HG03354 (cell line): ENCODE data around the gene CTIF.
"Not testable (repeated sequence)": the region's sequence is repeated elsewhere in the genome, so short reads cannot be mapped to it uniquely, and the experiment has no call there.

ENCODE experiments used
- ATAC-seq: cut with Tn5 transposase; IDR thresholded peaks from one replicate; pipeline ENCODE4 v1.9.1; 2021; ENCODE audit warnings: mild to moderate bottlenecking; ENCODE audit not compliant: unreplicated experiment, poor library complexity, severe bottlenecking

Gene CTIF

DNA sequence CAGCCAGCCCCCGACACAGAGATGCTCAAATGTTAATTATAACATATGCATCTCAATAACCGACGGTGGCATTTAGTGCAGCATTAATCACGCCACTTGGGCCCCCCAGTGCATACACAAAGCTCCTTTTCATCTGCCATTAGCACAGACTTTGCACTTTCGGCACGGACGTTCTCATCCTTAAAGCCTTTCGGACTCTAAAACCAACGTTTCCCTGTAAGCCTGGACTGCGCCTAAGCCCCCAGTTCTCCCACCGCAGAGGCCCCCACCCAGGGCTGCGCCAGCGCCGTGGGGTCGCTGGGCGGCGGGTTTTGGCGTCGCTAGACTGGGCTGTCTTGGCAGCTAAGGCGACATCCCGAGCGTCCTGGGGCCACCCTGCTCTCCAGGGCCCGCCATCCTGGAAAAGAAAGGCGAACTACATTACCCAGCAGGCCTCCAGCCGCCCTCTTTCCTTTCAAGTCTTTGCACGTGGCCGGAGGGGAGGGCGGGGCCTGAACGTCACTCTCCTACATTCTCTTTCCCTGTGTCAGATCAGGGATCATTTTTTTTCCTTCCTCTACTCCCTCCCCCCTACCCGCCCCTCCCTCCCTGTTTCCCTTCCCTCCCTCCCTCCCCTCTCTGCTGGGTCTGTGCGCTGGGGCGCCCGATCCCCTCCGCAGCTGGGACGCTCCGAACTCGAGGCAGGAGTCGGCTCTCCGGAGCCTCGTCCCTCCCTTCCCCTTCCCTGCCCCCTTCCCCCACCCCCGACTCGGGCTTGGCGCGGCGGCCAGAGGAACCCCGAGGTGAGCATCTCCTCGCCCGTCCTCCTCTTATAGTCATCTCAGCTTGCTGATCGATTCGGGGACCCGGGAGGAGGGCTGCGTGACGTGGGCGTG lies at the start of gene CTIF:
CTIF (plus strand) TSS at position 501 of the 875 bp plus-strand sequence. CDS start 80,535 bp downstream, outside the sequence.
- peak; percentile 77 for ATAC-seq

DNA sequence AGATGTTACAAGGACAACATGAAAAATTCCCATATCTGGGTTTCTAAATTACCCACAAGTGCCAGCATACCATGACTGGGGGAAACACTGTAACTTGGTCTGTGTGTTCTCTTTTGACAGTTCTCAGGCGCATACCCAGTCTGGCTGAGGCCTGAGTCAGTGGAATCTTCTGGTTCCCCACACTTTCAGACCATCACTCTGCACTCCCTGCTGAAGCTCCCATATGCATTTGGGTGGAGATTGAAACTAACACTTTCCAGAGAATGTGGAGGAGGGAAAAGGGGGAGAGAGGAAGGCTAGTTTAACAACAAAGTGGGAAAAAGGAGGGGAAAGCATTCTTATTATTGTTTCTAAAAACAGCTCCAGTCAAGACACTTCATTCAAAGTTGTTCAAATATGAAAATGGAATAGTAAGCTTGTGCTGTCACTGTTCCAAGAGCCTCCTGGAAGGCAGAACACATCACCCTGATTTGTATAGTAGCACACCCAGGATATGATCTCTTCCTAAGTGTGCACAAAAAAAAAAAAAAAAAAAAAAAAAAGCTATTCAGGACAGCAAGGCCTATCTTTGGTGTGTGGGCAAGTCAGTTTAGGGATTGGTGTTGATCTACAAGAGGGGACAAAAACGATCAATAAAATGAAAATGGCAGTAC lies 48.1 kb upstream of the CTIF start:
- ATAC-seq, result no peak

DNA sequence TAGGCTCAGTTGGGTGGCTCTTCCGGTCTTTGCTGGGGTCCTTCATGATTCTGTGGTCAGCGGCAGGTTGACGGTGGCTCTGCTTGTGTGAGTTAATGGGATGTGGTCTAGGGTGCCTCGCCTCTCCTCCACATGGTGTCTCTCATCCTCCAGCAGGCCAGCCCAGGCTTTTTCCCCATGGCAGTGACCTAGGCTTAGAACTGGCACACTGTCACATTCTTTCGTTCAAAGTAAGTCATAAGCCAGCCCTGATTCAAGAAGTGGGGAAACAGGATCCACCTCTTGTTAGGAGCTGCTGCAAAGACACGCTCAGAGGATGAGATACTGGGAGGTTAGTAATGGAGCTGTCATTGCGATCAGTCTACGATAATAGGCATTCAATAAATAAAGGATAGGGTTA lies 46.0 kb upstream of the CTIF start:
- no peak for ATAC-seq

DNA sequence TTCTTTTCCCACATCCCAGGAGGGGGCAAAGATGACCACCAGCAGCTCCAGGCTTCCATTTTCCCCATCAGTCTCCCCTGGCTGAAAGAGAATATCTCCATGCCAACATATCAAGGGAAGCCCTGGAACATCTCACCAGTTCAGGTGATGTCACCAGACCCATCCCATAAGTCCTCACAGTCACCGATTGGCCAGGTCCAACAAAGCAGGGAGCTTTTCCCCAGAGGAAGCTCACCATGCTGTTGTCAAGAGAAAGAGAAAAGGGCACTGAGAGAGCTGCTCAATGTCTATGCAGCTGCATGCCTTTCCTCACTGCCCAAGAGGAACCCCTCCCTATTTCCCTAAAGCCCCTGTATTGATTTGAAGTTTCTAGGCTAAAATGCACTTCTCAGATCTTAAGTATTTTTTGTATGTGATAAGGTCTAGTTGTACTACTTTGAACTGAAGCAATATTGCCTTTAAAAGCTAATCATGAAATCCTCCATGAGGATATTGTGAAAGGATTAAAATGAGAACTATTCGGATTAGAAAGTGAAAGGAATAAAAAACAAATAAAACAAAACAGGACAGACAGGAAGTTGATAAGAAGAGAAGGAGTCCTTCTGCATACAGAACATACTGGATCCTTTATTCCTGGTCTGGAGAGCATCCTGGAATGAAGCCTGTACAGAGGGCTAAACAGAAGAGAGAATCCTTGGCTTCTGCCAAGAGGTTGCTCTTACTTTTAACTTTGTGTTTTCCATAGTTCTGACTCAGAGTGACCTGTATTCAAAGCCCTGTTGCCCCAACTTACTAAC lies 45.2 kb upstream of the CTIF start:
- ATAC-seq, result no peak

DNA sequence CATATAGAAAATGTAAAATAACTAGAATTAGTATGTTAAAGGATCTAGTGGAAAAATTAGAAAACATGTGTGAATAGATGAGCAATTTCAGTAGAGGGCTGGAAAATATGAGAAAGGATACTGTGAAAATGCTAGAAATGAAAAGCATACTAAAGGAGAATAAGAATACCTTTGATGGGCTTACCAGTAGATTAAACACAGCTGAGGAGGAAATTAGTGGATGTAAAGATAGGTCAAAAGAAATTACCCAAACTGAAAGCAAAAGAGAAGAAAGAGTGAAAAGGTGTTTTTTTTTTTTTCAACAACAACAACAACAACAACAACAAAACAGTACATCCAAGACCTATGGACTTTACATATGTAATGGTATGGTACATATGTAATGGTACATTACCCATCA lies 41.0 kb upstream of the CTIF start:
- no peak for ATAC-seq

DNA sequence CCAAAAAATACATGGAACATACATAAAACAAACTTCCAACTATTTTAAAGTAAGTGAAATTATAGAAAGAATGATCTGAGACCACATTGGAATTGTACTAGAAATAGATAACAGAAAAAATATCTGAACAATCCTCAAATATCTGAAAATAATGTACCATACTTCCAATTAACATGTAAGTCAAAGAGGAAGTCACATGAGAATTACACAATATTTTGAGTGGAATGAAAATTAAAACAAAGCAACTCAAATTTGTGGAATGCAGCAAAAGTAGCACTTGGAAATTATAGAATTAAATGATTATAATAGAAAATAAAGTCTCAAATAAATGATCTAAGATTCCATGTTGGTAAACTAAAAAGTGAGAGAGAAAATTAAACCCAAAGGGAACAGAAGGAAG lies 38.3 kb upstream of the CTIF start:
- ATAC-seq, result no peak

DNA sequence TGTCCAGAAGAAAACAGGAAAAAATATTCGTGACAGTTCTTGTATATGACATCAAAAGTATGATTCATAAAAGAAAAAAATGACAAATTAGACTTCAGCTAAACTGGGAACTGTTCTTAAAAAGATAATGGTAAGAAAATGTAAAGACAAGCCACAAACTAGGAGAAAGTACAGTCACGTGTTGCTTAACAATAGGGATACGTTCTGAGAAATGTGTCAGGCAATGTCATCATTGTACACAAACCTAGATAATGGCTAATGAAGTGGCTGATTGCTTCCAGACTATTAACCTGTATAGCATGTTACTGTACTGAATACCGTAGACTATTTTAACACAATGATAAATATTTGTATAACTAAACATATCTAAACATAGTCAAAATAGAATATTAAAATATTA lies 35.9 kb upstream of the CTIF start:
- ATAC-seq, result no peak

DNA sequence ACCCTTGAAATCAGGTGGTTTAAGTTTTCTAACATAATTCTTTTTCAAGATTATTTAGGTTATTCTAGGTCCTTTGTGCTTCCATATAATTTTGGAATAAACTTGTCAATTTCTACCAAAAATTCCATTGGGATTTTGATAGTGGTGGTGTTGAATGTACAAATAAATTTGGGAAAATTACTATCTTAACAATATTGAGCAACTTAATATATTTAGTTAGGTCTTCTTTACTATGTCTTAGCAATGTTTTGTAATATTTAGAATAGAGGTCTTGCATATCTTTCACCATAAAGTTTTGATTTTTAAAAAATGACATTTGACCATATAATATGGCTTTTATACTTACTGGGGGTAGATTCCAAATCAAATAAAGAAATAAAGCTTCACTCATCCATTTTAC lies 34.0 kb upstream of the CTIF start:
- ATAC-seq, result no peak

DNA sequence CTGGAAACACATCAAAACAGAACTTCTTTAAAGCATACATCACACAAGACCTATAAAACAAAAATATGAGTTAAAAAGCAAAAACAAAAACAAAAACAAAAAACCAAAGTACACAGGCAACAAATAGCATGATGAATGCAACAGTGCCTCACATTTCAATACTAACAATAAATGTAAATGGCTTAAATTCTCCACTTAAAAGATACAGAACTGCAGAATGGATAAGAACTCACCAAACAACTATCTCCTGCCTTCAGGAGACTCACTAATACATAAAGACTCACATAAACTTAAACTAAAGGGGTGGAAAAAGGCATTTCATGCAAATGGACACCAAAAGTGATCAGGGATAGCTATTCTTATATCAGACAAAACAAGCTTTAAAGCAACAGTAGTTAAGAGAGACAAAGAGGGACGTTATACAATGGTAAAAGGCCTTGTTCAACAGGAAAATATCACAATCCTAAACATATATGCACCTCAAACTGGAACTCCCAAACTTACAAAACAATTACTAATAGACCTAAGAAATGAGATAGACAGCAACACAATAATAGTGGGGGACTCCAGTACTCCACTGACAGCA lies 31.8 kb upstream of the CTIF start:
- not testable (repeated sequence) for ATAC-seq

DNA sequence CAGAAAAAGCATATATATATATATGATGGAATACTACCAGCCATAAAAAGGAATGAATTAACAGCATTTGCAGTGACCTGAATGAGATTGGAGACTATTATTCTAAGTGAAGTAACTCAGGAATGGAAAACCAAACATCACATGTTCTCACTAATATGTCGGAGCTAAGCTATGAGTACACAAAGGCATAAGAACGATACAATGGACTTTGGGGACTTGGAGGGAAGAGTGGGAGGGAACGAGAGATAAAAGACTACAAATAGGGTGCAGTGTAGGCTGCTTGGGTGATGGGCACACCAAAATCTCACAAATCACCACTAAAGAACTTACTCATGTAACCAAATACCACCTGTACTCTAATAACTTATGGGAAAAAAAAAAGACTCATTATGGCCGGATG lies 26.3 kb upstream of the CTIF start:
- not testable (repeated sequence) for ATAC-seq

DNA sequence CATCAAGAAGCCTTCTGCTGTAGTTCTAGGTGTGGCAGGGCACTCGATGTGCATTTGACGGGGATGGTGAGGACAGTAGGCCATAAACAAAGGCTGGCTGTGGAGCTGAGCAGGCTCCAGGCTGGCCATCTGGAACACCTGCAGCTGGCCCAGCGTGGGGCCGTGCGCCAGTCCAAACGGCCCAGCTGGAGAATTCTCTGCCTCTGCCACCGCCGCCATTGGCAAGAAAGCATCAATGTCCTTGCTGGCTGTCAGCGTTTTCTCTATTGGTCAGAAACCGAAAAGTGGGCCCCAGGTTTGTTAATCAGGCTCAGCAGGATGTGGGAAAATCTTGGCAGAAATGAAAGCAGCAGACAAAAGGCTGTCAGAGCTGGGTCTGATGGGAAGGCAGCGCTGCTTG lies 24.0 kb upstream of the CTIF start:
- no peak for ATAC-seq

DNA sequence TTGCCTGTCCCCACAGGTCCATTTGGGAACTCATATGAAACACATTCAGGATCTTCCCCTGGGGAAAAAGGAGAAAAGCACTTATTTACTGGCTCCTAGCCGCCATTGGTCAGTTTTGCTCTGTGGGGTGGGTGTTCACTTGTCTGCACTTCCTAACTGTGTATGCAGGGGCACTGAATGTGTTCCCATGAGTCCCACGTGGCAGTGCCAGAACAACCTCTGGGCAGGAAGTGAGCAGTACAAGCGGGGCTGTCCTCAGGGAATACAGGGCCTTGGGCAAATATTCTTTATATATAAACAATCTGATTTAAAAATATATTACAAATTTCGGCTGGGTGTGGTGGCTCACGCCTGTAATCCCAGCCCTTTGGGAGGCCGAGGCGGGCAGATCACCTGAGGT lies 21.8 kb upstream of the CTIF start:
- ATAC-seq, result no peak

DNA sequence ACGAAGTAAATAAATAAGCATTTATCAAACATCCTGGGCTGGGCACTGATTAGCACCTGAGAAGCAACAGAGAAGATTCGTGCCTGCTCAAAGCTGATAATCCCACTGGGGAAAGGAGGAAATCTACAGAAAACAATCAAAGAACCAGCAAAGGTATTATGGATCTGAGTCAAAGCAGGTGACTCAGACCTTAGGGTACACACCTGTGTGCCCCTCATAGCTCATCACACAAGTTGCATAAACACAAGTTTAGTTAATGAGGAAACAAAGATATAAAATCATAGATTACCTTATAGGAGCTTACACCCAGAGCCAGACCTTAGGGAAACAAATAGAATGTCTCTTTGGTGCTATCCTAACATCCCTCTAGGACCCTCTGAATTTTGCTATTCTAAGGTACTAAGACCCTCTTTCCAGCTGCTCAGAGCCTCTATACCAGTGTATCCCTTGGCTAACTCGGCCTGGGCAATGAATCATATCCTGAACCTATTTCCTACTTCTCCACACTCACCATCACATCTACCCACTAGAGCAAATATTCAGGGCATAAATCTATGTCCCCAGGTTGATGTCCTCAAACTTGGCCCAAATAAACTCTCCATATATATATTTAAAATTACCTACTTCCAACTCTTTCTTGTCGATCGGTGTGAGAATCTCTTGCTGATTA lies 19.3 kb upstream of the CTIF start:
- ATAC-seq, result no peak

DNA sequence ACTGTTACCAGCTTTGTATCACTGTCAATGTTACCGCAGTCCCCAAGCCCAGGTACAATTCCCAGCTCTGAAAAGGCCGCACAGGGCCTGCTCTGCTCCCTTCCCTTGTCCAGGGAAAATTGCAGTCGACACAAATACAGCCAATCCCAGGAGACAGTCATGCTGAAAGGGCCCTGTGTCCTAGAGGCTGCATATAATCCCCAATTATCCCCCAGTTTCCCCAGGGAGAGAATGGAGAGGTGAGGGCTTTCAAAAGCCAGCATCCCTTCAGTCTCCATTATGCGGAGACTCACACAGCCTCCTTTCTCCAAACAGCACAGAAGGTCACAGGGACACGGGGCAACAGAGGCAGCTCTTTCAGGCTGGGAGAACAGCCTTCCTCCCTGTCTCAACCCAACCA lies 17.1 kb upstream of the CTIF start:
- ATAC-seq, result no peak

DNA sequence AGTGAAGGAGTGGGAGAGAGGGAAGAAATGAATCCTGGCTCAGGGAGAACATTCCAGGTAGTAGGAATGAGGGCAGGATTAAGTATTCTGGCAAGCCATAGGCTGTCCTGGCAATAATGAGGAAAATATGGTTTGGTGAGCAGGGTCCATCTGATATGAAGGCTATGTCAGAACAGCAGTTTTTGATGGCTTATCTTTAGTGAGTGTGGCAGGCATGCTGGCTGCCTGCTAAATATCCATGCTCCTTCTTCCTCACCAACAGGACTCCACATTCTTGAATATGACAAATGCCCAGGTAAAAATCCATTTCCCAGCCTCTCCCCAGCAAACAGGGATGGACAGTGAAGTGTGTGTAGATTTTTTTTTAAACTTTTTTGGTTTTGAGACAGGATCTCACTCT lies 13.2 kb upstream of the CTIF start:
- ATAC-seq, result no peak

DNA sequence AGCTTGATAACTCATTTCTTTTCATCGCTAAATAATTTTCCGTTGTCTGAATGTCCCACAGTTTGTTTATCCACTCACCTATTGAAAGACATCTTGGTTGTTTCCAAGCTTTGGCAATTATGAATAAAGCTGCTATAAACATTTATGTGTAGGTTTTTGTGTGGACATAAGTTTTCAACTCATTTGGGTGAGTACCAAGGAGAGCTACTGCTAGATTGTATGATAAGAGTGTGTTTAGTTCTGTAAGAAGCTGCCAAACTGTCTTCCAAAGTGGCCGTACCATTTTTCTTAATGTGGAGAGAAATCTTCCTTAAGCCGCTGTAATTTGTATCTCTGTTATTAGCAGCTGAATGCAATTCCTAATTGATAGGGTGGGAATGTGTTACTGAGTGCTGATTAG lies 11.4 kb upstream of the CTIF start:
- ATAC-seq, result no peak

DNA sequence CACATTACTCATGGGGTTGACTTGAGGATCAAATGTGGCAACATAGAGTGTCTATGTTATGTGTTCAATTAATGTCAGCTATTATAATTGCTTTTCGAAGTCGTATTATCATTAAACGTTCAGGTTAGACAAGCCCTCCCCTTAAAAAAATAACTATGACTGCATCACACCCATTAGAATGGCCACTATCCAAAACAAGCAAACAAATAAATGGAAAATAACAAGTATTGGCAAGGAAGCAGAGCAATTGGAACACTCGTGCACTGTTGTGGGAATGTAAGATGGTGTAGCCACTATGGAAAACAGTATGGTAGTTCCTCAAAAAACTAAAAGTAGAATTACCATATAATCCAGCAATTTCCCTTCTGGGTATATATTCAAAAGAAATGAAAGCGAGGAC lies 10.0 kb upstream of the CTIF start:
- ATAC-seq, result no peak

DNA sequence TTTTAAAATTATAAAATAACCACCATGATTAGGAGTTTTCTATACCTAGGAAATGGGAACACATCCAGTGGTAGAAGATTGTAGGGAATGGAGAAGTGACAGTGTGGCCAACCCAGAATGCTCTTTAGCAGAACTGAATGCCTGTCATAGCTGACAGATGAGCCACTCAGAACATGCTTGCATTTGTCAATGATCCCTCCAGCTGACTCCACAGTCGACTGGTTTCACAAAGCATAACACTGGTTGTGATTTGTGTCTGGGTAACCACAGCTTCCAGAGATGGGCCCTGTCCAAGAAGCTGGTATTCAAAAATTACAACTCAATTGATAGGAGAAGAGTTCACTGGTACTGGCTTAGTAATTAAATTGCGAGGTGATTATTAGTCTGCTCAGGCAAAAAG lies 9.0 kb upstream of the CTIF start:
- ATAC-seq, result no peak

DNA sequence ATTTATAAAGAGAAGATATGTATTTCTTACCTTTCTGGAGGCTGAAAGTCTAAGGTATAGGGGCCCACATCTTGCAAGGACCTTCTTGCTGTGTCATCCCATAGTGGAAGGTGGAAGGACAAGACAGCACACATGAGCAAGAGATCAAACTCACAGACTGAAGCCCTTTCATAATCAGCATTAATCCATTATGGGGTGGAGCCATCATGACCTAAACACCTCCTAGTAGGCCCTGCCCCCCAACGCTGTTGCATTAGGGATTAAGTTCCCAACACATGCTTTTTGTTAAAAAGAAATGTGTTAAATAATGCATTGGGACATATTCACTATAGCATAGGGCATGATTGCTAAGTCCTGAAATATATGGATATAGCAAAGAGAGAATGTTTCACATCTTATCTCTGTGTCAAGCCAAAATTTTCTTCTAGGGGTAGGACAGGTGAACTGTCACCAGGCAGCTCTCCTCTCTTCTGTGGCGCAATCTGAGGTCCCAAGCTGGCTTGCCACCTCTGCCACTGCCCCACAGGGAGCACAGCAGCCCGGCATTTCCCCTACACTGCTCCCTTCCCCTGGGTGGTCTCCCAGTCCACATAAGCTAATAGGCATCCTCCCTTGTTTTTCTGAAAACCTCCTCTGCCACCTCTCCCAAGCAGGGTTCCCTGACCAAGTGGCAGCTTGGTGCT lies 8.3 kb upstream of the CTIF start:
- ATAC-seq, result no peak
